IMR-90 (cell line): Measurements from ENCODE around the gene HYAL1. TPM values are rescaled to one million over a fixed set of nuclear protein-coding genes. Genes with fewer than 3 reads are reported as not detected.

ENCODE experiments used
- CEBPB ChIP-seq: IDR thresholded peaks from 2 replicates; pipeline ENCODE4 v1.6.1; 2012; ENCODE audit warnings: low read depth, low read length, improper control_type of control experiment
- CHD1 ChIP-seq: IDR thresholded peaks from 2 replicates; pipeline ENCODE4 v1.6.1; 2012; ENCODE audit warnings: low read depth, low read length, improper control_type of control experiment
- NFE2L2 ChIP-seq: fragments of 150-350 bp; IDR thresholded peaks from 2 replicates; pipeline ENCODE4 v1.6.1; 2016; ENCODE audit warnings: low read depth, mild to moderate bottlenecking, low read length
- POLR2A ChIP-seq: IDR thresholded peaks from 2 replicates; pipeline ENCODE4 v1.6.1; 2012; ENCODE audit warnings: mild to moderate bottlenecking, low read depth, low read length
- RAD21 ChIP-seq: IDR thresholded peaks from 2 replicates; pipeline ENCODE4 v1.6.1; 2012; ENCODE audit warnings: low read length, improper control_type of control experiment
- polyA plus RNA-seq, 3 experiments: library from polyadenylated mRNA; depleted of rRNA; stranded (reverse); fragments of >200 nt; gene quantifications; 2 replicates each; pipeline ENCODE4 v1.2.3, GENCODE V29; 2012; ENCODE audit warnings: low replicate concordance in 1 of 3
- total RNA-seq: library from RNA; depleted of rRNA; stranded (reverse); fragments of >200 nt; gene quantifications from 2 replicates; pipeline ENCODE4 v1.2.3, GENCODE V29; 2012
- TF ChIP-seq, protein P1 (sequence below): conservative IDR thresholded peaks from 2 replicates; pipeline ENCODE4 v1.5.1; 2012; ENCODE audit warnings: mild to moderate bottlenecking, low read depth, low read length, improper control_type of control experiment

The HYAL1 gene
- total and polyA plus RNA-seq, 2 of the 4 experiments (the other 2 are of a cell fraction) = 0.32 to 0.36 TPM

DNA sequence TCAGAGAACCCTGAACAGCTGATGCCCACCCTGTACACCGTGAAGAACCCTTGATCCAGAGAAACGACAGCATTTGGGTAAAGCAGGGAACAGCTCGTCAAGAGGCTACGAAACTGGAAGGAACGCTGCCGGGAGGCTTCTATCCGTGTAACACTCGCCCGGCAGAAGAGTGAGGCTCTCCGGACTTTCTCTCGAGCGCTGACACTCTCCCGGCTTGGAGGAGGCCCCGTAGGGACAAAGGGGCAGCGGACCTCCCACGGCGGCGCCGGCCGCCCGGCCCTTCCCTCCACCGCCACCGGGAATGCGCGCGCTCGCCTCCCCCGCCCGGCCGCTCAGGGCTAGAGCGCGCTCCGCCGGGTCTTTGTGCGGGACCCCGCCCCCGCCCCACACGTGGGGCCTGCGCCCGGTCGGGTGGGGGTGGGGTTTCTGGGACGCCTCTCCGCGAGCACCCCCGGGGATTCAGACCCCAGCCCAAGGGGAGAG lies 17.5 kb upstream of the HYAL1 start (continued):
- TF ChIP-seq, protein P1, sequence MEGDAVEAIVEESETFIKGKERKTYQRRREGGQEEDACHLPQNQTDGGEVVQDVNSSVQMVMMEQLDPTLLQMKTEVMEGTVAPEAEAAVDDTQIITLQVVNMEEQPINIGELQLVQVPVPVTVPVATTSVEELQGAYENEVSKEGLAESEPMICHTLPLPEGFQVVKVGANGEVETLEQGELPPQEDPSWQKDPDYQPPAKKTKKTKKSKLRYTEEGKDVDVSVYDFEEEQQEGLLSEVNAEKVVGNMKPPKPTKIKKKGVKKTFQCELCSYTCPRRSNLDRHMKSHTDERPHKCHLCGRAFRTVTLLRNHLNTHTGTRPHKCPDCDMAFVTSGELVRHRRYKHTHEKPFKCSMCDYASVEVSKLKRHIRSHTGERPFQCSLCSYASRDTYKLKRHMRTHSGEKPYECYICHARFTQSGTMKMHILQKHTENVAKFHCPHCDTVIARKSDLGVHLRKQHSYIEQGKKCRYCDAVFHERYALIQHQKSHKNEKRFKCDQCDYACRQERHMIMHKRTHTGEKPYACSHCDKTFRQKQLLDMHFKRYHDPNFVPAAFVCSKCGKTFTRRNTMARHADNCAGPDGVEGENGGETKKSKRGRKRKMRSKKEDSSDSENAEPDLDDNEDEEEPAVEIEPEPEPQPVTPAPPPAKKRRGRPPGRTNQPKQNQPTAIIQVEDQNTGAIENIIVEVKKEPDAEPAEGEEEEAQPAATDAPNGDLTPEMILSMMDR = no peak
- no peak for TF ChIP-seq RAD21
- no peak for TF ChIP-seq CHD1
- TF ChIP-seq CEBPB = no peak
- no peak for TF ChIP-seq POLR2A
- no peak for TF ChIP-seq NFE2L2
